ENCODE data around the gene GABRR3.

Gene GABRR3

GRCh38 chr3:97988784-97989568 is 46.1 kb downstream of the GABRR3 start:
- DNase-seq (ENCODE audit: low read depth in 2 of 2): no peak

GRCh38 chr3:97987306-97987705 is 47.8 kb downstream of the GABRR3 start:
- no peak for DNase-seq (ENCODE audit: low read depth in 2 of 2)

GRCh38 chr3:97983933-97984491 is 51.1 kb downstream of the GABRR3 start:
- no peak for DNase-seq (ENCODE audit: low read depth in 2 of 2)

GRCh38 chr3:97981886-97982285 is 53.2 kb downstream of the GABRR3 start:
- no peak for DNase-seq (ENCODE audit: low read depth in 2 of 2)

- no peak for DNase-seq (ENCODE audit: low read depth in 2 of 2)
Measured at GRCh38 chr3:97979610-97980009, 55.5 kb downstream of the GABRR3 start.

- no peak for DNase-seq (ENCODE audit: low read depth in 2 of 2)
Measured at GRCh38 chr3:97975466-97975865, 59.6 kb downstream of the GABRR3 start.

- no peak for DNase-seq (ENCODE audit: low read depth in 2 of 2)
Measured at GRCh38 chr3:97974996-97975395, 60.1 kb downstream of the GABRR3 start.

GRCh38 chr3:97972976-97973375 is 62.1 kb downstream of the GABRR3 start:
- DNase-seq (ENCODE audit: low read depth in 2 of 2): no peak

GRCh38 chr3:97971679-97972567 is 63.2 kb downstream of the GABRR3 start, which contains the start of gene RIOX2:
TSS of gene RIOX2 (minus strand) at chr3:97972431. CDS start at chr3:97967593, 4,838 bp downstream.
- DNase-seq (ENCODE audit: low read depth in 2 of 2): peak; percentile 69 to 71

GRCh38 chr3:97970956-97971620 is 64.0 kb downstream of the GABRR3 start:
- no peak for DNase-seq (ENCODE audit: low read depth in 2 of 2)

- no peak for DNase-seq (ENCODE audit: low read depth in 2 of 2)
Measured at GRCh38 chr3:97970156-97970555, 65.0 kb downstream of the GABRR3 start.

GRCh38 chr3:97969541-97969940 is 65.6 kb downstream of the GABRR3 start:
- DNase-seq (ENCODE audit: low read depth in 2 of 2): no peak

GRCh38 chr3:97968376-97968775 is 66.7 kb downstream of the GABRR3 start:
- DNase-seq (ENCODE audit: low read depth in 2 of 2): no peak

GRCh38 chr3:97967966-97968365 is 67.1 kb downstream of the GABRR3 start:
- no peak for DNase-seq (ENCODE audit: low read depth in 2 of 2)

- no peak for DNase-seq (ENCODE audit: low read depth in 2 of 2)
Measured at GRCh38 chr3:97960993-97961766, 73.9 kb downstream of the GABRR3 start.

GRCh38 chr3:97960551-97960950 is 74.6 kb downstream of the GABRR3 start:
- no peak for DNase-seq (ENCODE audit: low read depth in 2 of 2)

- DNase-seq (ENCODE audit: low read depth in 2 of 2): no peak
Measured at GRCh38 chr3:97959872-97960271, 75.2 kb downstream of the GABRR3 start.

GRCh38 chr3:97958796-97959195 is 76.3 kb downstream of the GABRR3 start:
- DNase-seq (ENCODE audit: low read depth in 2 of 2): no peak

GRCh38 chr3:97958396-97958795 is 76.7 kb downstream of the GABRR3 start:
- no peak for DNase-seq (ENCODE audit: low read depth in 2 of 2)

GRCh38 chr3:97957617-97958311 is 77.4 kb downstream of the GABRR3 start:
- DNase-seq (ENCODE audit: low read depth in 2 of 2): no peak

Measured in stimulated activated CD8-positive, alpha-beta memory T cell treated with anti-CD3 and anti-CD28 coated beads, Interleukin-15, amount 100 ng/mL, for 48 hours (primary cell).